Measurements from ENCODE around the gene DSG2.

The DSG2 gene

DNA sequence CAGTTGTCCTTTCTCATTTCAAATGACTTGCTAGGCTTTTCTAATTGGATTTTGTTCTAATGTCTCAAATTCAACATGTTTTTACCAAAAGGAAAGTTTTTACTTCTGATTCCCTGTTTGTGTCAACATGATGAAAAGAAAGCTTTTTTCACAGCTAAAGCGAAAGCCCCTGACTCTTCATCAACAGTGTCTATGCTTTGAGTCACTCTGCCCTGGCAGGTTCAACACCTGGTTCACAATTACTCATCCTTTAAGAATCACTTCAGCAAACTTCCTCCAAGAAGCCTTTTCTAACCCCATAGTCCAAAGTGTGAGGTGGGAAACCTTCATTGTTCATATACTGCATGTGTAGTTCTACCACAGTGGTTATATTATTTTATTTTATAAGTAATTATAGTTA is 7.6 kb upstream of the DSG2 start:
- Histone ChIP-seq H3K9ac (ENCODE audit: low read length) (no peak overlapping the region), H3K9me3 (ENCODE audit: insufficient read depth, low read length) (no peaks in the 10 kb centered on the region), H3K4me3 (ENCODE audit: insufficient read depth, low read length, poor library complexity, severe bottlenecking) (no peak overlapping the region), H4K20me1 (ENCODE audit: low read depth, low read length) (no peaks in the 10 kb centered on the region), H3K36me3 (ENCODE audit: low read length) (no peaks in the 10 kb centered on the region), H3K79me2 (ENCODE audit: insufficient read depth, low read length) (no peaks in the 10 kb centered on the region), H3K4me2 (ENCODE audit: low read depth, low read length, poor library complexity, severe bottlenecking) (no peak overlapping the region), H3K27me3 (ENCODE audit: low read length) (no peaks in the 10 kb centered on the region), H2AFZ (ENCODE audit: low read depth, low read length, severe bottlenecking) (no peak overlapping the region), H3K27ac (ENCODE audit: low read depth, low read length) (no peak overlapping the region), H3F3A (ENCODE audit: insufficient read depth) (no peaks in the 10 kb centered on the region), H3K9me2 (replicated peaks; ENCODE audit: insufficient read depth, low read length) (no peaks in the 10 kb centered on the region)
- TF ChIP-seq EZH2phosphoT487 (conservative IDR thresholded peaks at IDR 0.05; ENCODE audit: low read length), result no peak
- TF ChIP-seq, protein P1, sequence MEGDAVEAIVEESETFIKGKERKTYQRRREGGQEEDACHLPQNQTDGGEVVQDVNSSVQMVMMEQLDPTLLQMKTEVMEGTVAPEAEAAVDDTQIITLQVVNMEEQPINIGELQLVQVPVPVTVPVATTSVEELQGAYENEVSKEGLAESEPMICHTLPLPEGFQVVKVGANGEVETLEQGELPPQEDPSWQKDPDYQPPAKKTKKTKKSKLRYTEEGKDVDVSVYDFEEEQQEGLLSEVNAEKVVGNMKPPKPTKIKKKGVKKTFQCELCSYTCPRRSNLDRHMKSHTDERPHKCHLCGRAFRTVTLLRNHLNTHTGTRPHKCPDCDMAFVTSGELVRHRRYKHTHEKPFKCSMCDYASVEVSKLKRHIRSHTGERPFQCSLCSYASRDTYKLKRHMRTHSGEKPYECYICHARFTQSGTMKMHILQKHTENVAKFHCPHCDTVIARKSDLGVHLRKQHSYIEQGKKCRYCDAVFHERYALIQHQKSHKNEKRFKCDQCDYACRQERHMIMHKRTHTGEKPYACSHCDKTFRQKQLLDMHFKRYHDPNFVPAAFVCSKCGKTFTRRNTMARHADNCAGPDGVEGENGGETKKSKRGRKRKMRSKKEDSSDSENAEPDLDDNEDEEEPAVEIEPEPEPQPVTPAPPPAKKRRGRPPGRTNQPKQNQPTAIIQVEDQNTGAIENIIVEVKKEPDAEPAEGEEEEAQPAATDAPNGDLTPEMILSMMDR (IDR thresholded peaks at IDR 0.05; ENCODE audit: insufficient read depth, low read length, poor library complexity, severe bottlenecking), result no peak

DNA sequence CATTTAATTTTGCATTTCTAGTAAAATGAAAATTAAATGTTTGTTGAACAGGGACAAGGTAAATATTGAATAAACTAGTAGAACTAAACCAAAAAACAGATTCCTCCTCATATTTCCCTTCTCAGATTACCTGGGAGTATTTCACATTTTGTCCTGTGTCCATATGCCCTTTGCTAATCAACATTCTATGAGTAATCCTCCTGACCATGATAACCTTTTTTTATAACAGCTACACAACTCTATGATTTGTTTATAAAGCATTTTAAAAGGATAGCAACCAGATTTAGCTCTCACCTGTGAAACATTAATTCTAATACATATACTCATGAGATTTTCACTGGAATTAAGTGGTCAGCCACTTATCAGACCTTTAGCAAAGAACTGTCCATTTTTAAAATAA is 7.1 kb upstream of the DSG2 start:
- Histone ChIP-seq H3F3A (ENCODE audit: insufficient read depth) (no peaks in the 10 kb centered on the region), H3K79me2 (ENCODE audit: insufficient read depth, low read length) (no peaks in the 10 kb centered on the region), H3K9me2 (replicated peaks; ENCODE audit: insufficient read depth, low read length) (no peaks in the 10 kb centered on the region), H3K9ac (ENCODE audit: low read length) (no peak overlapping the region), H3K4me3 (ENCODE audit: insufficient read depth, low read length, poor library complexity, severe bottlenecking) (no peak overlapping the region), H2AFZ (ENCODE audit: low read depth, low read length, severe bottlenecking) (no peak overlapping the region), H3K27ac (ENCODE audit: low read depth, low read length) (no peak overlapping the region), H3K27me3 (ENCODE audit: low read length) (no peaks in the 10 kb centered on the region), H4K20me1 (ENCODE audit: low read depth, low read length) (no peaks in the 10 kb centered on the region), H3K9me3 (ENCODE audit: insufficient read depth, low read length) (no peaks in the 10 kb centered on the region), H3K36me3 (ENCODE audit: low read length) (no peaks in the 10 kb centered on the region), H3K4me2 (ENCODE audit: low read depth, low read length, poor library complexity, severe bottlenecking) (no peak overlapping the region)
- no peak for TF ChIP-seq EZH2phosphoT487 (conservative IDR thresholded peaks at IDR 0.05; ENCODE audit: low read length)
- TF ChIP-seq, protein P1 (IDR thresholded peaks at IDR 0.05; ENCODE audit: insufficient read depth, low read length, poor library complexity, severe bottlenecking), result no peak

DNA sequence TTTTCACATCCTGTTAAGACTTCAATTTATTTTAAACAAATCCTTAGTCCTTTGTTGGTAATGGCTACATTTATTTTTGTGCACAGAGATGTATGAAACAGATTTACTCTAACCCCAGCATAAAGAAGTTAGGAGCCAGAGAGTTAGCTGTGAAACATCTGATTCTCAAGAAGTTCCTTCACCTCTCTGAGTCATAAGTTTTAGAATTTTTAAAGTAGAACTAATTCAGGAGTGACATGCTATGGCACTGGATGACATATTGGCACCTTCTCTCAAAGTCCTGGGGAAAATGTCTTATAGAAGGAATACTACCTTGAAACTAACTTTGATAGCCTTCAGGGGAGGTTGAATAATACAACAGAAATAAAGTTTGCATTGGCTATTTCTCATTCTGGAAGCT is 6.4 kb upstream of the DSG2 start:
- no peak overlapping the region for H3K4me3 ChIP-seq (ENCODE audit: insufficient read depth, low read length, poor library complexity, severe bottlenecking)
- no peaks in the 10 kb centered on the region for H4K20me1 ChIP-seq (ENCODE audit: low read depth, low read length)
- H3K4me2 ChIP-seq (ENCODE audit: low read depth, low read length, poor library complexity, severe bottlenecking), result no peak overlapping the region
- no peak overlapping the region for H2AFZ ChIP-seq (ENCODE audit: low read depth, low read length, severe bottlenecking)
- no peaks in the 10 kb centered on the region for H3K27me3 ChIP-seq (ENCODE audit: low read length)
- H3K27ac ChIP-seq (ENCODE audit: low read depth, low read length), result no peak overlapping the region
- H3K36me3 ChIP-seq (ENCODE audit: low read length), result no peaks in the 10 kb centered on the region
- H3K79me2 ChIP-seq (ENCODE audit: insufficient read depth, low read length), result no peaks in the 10 kb centered on the region
- H3K9ac ChIP-seq (ENCODE audit: low read length), result no peak overlapping the region
- no peaks in the 10 kb centered on the region for H3K9me2 ChIP-seq (replicated peaks; ENCODE audit: insufficient read depth, low read length)
- no peak for TF ChIP-seq EZH2phosphoT487 (conservative IDR thresholded peaks at IDR 0.05; ENCODE audit: low read length)
- TF ChIP-seq, protein P1 (IDR thresholded peaks at IDR 0.05; ENCODE audit: insufficient read depth, low read length, poor library complexity, severe bottlenecking), result no peak
- H3F3A ChIP-seq (ENCODE audit: insufficient read depth), result no peaks in the 10 kb centered on the region
- no peaks in the 10 kb centered on the region for H3K9me3 ChIP-seq (ENCODE audit: insufficient read depth, low read length)
